ENCODE data around the gene GTF3C5.
"Not testable (repeated sequence)": the region's sequence is repeated elsewhere in the genome, so short reads cannot be mapped to it uniquely, and the experiment has no call there.

GTF3C5 gene

DNA sequence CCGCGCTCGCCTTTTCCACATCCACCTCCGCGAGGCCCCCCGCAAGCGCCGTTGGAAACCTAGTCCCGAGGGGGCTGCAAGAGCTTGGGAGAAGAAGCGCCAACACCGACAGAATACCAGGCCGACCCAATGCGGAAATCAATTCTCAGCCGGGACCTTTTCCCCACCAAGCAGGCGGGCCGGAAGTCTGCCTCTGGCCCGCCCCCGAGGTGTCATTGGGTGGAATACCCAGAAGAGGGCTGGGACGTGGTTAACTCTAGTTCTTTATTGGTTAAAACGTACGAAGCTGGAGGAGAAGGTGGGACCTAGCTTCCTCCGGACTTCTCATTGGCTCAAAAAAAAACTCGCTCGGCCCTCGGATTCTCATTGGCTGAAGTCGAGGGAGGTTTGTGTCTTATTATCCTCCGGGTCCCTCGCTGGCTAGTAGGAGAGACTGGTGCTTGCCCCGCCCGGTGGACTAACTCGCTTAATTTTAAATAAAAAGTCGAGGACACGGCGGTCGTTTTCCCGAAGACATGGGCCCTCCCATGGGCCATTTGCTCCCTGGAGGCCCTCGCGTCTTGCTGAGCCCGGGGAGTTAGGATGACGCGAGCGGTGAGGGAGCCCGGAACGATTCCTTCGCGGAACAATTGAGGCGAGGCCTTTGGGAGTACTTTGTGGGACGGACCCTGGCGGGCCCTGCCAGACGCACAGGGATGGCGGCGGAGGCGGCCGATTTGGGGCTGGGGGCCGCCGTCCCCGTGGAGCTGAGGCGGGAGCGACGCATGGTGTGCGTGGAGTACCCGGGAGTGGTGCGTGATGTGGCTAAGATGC, at the start of gene GTF3C5:
TSS of gene GTF3C5 (plus strand) at position 681 of the 813 bp plus-strand sequence. CDS start at position 696, 15 bp downstream.
- DNase-seq: peak; percentile 99

DNA sequence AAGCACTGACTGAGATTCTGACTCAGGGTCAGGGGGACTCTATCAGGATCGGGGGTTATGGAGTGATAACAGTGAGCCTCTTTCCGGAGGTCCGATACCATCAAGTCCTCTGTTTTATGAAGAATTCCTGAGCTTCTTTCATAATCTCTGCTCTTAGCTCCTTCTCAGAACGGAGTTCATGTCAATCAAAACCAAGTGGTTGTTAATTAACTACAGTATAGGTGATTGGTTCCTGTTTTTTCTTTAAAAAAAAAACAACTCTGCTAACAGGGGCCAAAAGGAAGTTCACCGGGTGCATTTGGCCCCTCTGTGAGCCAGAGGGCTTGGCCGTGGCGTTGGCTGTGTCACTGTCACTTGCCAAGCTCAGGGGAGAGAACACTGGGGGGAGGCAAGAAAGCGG, 48.3 kb upstream of the GTF3C5 start:
- no peak for DNase-seq

GRCh38 chr9:132983491-132984201, 47.2 kb upstream of the GTF3C5 start:
- no peak for DNase-seq

DNA sequence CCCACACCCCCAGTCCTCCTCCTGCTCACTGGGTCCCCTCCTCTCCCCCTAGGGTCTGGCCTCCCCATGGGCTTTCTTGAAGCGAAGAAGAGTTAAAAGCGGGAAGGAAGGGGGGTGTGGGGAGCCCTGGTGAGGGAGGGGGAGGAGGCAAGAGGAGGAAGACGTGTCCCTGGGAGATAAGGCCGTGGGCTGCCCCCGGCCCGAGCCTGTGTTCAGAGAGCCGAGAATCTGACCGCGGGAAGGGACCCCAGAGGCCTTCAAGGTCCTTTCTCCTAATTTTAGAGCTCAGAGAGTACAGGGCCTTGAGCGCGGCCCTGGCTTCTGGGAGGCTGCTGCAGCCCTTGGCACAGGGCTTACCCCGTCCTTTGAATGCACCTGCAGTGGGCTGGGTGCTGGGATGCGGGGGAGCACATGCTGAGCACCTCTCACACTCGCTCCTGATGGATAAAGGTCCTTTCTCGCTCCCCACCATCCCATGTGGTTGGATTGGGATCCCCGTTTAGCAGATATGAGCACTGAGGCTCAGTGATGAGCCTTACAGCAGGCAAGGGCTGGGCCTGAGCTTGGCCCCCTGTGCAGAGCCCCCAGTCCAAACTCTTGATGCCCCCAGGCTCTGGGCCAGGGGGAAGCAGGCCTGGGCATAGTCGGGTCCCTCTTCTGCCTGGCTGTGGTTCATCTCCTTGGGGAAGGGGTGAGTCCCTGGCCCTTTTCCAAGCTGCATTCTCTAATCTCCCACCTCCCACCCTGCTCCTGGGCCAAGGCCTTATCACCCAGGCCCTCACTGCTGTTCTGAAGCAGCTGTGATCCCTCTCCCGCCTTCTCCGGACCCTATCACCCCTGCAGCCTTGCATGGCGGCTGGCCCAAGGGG, 46.4 kb upstream of the GTF3C5 start:
- no peak for DNase-seq

- no peak for DNase-seq
Observed at GRCh38 chr9:132985071-132985350, 45.8 kb upstream of the GTF3C5 start.

GRCh38 chr9:132985489-132985888, 45.3 kb upstream of the GTF3C5 start:
- DNase-seq: no peak

GRCh38 chr9:132986114-132986513, 44.7 kb upstream of the GTF3C5 start:
- no peak for DNase-seq

DNA sequence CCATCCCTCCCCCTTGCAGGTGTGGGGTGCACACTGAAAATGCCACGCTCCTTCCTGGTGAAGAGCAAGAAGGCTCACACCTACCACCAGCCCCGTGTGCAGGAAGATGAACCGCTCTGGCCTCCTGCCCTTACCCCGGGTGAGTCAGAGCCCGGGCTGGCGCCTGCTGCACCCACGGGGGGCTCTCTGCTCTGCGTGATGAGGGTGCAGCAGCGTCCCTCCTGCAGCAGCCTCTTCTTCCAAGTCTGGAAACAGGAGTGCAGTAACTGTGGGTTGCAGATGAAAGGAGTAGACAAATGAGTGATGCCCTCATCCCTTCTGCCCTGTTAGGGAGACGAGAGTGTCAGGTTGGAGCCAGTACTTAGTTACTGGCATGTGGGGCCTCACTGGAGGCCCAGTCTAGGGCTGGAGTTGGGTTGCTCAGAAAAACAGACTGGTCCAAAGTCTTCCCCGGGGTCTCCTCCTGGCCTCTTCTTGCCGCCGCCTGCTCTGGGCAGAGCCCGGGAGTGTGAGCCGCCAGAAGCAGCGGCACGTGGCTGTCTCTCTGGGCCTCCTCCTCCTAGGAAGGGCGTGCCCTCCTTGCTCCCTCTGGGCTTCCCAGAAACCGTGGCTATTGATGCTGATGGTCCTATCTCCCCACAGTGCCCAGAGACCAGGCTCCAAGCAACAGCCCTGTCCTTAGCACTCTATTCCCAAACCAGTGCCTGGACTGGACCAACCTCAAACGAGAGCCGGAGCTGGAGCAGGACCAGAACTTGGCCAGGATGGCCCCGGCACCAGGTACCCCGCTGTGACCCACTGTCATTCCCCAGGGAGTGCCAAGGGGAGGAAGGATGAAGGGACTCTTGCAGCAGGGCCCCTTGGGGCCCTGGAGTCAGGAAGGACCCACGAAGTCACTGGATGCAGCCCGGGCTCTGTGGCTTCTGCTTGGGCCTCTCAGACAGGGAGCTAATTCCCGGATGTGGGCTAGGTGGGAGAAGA, 43.9 kb upstream of the GTF3C5 start:
- DNase-seq: no peak

DNA sequence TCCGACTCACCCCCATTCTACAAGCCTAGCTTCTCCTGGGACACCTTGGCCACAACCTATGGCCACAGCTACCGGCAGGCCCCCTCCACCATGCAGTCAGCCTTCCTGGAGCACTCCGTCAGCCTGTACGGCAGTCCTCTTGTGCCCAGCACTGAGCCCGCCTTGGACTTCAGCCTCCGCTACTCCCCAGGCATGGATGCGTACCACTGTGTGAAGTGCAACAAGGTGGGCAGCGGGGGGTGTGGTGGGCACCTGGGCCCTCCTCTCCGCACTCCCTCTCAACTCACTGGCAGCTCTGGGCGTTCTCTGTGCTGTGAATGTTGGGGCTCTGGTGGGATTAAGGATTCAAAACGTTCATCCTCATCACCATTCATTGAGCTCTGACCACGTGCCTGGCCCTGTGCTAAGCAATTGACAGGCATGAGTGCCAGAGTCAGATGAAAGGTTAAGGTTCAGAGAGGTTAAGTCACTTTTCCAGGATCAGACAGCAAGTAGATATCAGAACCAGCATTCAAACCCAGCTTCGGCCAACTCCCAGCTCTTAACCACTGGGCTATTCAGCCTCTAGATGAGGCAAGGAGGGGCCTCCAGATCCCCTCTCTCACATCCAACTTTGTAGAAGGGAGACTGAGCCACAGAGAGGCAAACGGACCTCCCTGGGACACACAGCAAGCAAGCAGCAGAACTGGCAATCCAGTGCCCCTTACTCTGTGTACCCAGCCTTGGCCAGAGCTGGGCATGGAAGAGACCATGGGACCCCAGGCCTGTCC, 42.4 kb upstream of the GTF3C5 start:
- no peak for DNase-seq

DNA sequence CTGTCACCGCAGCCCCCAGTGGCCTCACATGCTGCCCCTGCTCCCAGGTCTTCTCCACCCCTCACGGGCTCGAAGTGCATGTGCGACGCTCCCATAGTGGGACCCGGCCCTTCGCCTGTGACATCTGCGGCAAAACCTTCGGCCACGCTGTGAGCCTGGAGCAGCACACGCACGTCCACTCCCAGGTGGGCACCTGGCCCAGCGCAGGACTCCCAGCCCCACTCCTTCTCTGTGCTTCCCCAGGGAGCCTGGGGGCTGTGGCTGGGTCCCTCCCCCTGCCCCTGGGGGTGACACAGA, 41.8 kb upstream of the GTF3C5 start:
- DNase-seq: no peak

- no peak for DNase-seq
Observed at GRCh38 chr9:132989414-132989996, 41.3 kb upstream of the GTF3C5 start.

DNA sequence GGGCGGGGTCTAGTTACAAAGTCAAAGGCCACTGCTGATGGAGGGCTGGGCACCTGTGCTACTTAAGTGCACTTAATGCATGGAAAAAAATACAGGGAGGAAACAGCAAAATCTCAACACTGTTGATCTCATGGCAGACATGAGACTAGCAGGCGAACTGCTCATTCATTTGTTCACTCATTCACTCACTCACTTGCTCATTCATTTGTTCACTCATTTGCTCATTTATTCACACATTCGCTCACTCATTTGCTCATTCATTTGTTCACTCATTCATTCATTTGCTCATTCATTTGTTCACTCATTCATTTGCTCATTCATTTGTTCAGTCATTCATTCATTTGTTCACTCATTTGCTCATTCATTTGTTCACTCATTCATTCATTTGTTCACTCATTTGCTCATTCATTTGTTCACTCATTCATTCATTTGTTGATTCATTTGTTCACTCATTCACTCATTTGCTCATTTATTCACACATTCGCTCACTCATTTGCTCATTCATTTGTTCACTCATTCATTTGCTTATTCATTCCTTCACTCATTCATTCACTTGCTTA, 40.7 kb upstream of the GTF3C5 start:
- not testable (repeated sequence) for DNase-seq

- no peak for DNase-seq
Observed at GRCh38 chr9:132990781-132991180, 40.0 kb upstream of the GTF3C5 start.

- DNase-seq: no peak
Observed at GRCh38 chr9:132991351-132992300, 39.2 kb upstream of the GTF3C5 start.

DNA sequence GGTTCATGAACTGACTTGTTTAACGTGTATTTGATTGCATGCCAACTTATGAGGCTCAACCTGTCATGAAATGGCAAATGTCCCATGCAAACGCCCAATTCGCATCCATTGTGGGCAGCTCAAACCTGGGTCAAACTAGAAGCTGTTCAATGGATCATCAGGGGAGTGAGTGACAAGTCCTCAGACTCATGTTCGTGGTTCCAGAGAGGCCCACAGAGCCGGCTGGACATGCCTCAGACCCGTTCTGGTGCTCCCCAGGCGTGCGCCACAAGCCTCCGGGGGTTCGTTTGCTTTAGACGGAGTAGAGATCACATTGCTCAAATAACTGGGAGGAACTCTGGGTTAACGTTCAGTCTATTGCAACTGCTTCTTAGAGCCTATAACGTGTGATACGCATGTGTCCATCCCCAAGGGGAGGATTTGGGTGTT, 37.3 kb upstream of the GTF3C5 start:
- no peak for DNase-seq

DNA sequence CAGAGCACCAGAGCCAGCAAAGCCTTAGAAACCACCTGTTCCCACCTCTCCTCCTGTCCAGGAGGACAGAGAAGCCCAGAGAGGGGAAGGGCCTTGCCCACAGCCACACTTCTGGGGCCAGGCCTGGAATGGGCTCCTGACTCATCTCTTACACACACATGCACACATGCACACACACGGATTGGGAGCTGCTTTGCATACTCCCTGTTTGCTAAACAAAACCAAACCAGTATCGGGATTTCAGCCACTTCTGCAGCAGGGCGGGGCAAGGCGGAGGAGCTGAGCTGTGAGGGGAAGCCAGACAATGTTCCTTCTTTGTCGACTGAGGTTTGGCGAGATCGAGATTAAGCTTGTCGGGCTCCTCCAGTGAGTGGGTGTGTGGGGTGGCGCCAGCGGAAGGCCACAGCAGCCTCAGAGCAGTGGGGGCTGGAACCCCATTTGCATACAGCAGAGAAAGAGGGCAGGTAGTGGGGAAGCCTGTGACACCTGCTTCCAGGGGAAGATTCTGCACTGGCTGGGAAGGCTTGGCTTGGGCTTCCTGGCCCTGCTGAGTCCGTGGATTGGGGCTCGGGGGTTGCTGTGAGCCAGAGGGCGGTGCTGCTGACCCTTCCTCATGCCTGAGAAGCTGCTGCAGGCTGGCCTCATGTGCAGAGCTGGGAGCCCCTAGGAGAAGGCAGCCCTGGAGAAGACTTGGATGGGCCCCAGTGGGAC, 36.2 kb upstream of the GTF3C5 start:
- no peak for DNase-seq

- no peak for DNase-seq
Observed at GRCh38 chr9:132995121-132995420, 35.7 kb upstream of the GTF3C5 start.

DNA sequence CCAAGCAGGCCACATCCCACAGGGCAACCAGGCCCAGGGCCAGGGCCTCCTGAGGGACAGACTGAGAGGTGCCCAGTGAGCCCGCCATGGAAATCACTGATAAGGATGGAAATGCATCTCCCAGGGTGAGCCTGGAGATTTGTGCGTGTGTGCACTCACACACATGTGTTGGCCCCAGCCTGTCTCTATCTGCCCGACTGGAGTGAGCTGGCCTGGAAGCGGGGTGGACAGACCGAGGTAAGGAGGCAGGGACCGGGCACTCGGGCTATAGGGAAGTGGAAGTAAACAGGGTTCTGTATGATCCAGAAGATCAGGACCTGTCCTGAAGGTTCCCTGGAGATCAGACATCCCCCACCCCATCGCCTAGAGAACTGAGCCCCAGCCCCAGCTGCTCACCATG, 34.9 kb upstream of the GTF3C5 start:
- DNase-seq: no peak

GRCh38 chr9:132996526-132996925, 34.3 kb upstream of the GTF3C5 start:
- DNase-seq: no peak

Measured in kidney glomerular epithelial cell (primary cell).